ENCODE results near the gene SMIM45.

Gene SMIM45

DNA sequence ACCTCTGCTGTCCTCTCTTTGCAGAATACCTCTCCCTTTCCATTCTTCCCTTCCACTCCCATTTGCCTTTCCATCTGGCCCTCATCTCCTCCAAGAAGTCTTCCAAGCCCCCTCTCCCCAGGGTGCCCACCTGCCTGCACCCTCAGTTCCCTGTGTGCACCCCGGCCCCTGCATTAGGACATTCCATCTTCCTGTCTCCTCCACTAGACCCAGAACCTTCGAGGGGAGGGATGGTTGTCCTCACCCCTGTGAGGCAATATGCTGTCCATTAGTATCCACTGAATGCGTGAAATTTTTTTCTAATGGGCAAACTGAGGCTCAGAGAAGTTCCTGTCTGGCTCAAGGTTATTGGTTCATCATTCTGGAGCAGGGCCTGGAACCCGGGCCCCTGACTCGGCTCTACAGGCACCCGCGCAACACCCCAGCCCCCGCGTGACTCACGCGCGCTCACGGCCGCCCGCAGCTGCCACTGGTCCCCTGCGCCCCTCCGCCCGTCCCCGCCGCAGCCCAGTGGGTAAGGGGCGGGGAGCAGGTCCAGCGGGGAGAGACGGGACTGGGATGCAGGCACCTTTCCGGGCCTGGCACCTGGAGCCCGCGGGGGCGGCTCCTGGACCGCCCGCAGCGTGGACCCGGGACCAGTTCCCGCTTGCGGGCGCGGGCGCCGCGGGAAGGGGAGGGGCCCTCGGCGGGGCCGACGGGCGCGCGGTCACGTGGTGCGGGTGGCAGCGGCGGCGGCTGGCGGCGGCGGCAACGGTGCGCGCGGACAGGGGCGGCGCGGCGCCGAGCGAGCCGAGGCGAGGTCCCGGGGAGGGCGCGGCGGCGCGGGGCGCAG lies 24.3 kb downstream of the SMIM45 start (continued):
- TF ChIP-seq RNF2 (IDR thresholded peaks at IDR 0.05; ENCODE audit: borderline replicate concordance, low read depth, low read length, missing control alignments, poor library complexity, severe bottlenecking), result no peak
- TF ChIP-seq TAF1 (IDR thresholded peaks at IDR 0.05; ENCODE audit: low read depth, low read length), result no peak
- no peak for TF ChIP-seq FOSL1 (IDR thresholded peaks at IDR 0.05; ENCODE audit: insufficient read depth, low read depth, low read length)
- no peak for TF ChIP-seq SAP30 (IDR thresholded peaks at IDR 0.05; ENCODE audit: insufficient read depth, insufficient replicate concordance, low read length)
- TF ChIP-seq HDAC6 (IDR thresholded peaks at IDR 0.05; ENCODE audit: low read depth, low read length), result no peak
- TF ChIP-seq PHF8 (conservative IDR thresholded peaks at IDR 0.05; ENCODE audit: low read depth, low read length), result peak; percentile 35; the same call in 1 of the 2 replicates

Data from H1 (cell line).